IMR-90 (cell line): Measurements from ENCODE around the gene ADGRD2. TPM values are rescaled to one million over a fixed set of nuclear protein-coding genes. Genes with fewer than 3 reads are reported as not detected.

Source experiments
- ATAC-seq: fragments of 200-7000 bp; cut with Tn5 transposase; 2 replicates; pipeline ENCODE4 v1.9.1; 2020; ENCODE audit warnings: low read depth, mild to moderate bottlenecking, moderate library complexity
- BruUV-seq: library from RNA; stranded (reverse); fragments of 400-500 nt; replicated peaks from 2 replicates; lab custom pipeline; 2021; lab: Mats Ljungman, UMichigan
- CTCF ChIA-PET: fragments of 300-600 bp; formaldehyde crosslinking; extraction: SDS; loops from one replicate; lab custom pipeline; 2021; ENCODE audit warnings: antibody characterized with exemption; lab: Yijun Ruan, JAX
- POLR2A ChIA-PET: fragments of 300-600 bp; sonication (Branson Sonifier 250); formaldehyde crosslinking; loops from one replicate; lab custom pipeline; 2022; ENCODE audit warnings: antibody characterized with exemption; ENCODE audit not compliant: unreplicated experiment; lab: Charles Lee
- DNase-seq: peaks from one replicate; pipeline ENCODE4 v3.0.0; 2013
- H2AFZ ChIP-seq: replicated peaks from 2 replicates; pipeline ENCODE3; 2013; ENCODE audit warnings: low read length, mild to moderate bottlenecking; ENCODE audit not compliant: poor library complexity
- H2AK5ac ChIP-seq: 2 replicates; pipeline ENCODE4 v1.6.1; 2013; ENCODE audit warnings: low read depth, low read length, inconsistent platforms
- H2AK9ac ChIP-seq: replicated peaks from 2 replicates; pipeline ENCODE3; 2013; ENCODE audit warnings: mild to moderate bottlenecking, low read depth, low read length, moderate library complexity; ENCODE audit not compliant: poor library complexity
- H2BK120ac ChIP-seq: 2 replicates; pipeline ENCODE4 v1.6.1; 2013; ENCODE audit warnings: low read depth, low read length, inconsistent platforms
- H2BK15ac ChIP-seq: 3 replicates; pipeline ENCODE4 v1.6.1; 2013; ENCODE audit warnings: low read depth, low read length, inconsistent platforms
- H2BK20ac ChIP-seq: 2 replicates; pipeline ENCODE4 v1.6.1; 2013; ENCODE audit warnings: low read depth, mild to moderate bottlenecking, inconsistent platforms, low read length, moderate library complexity
- H2BK5ac ChIP-seq: 2 replicates; pipeline ENCODE4 v1.6.1; 2013; ENCODE audit warnings: mild to moderate bottlenecking, low read depth, low read length, inconsistent platforms; ENCODE audit not compliant: poor library complexity, severe bottlenecking
- H3K14ac ChIP-seq: replicated peaks from 2 replicates; pipeline ENCODE4 v1.6.1; 2013; ENCODE audit warnings: low read depth, low read length, inconsistent platforms
- H3K18ac ChIP-seq: 2 replicates; pipeline ENCODE4 v1.6.1; 2013; ENCODE audit warnings: low read depth, low read length, control low read depth
- H3K23ac ChIP-seq: 2 replicates; pipeline ENCODE4 v1.6.1; 2013; ENCODE audit warnings: low read depth, low read length, inconsistent platforms
- H3K27ac ChIP-seq: 2 replicates; pipeline ENCODE4 v1.5.1; 2013; ENCODE audit warnings: mild to moderate bottlenecking, control low read depth, low read length; ENCODE audit not compliant: insufficient read depth
- H3K27me3 ChIP-seq: 2 replicates; pipeline ENCODE4 v1.6.1; 2013; ENCODE audit warnings: low read length; ENCODE audit not compliant: control insufficient read depth, insufficient read depth
- H3K36me3 ChIP-seq: 2 replicates; pipeline ENCODE4 v1.6.1; 2013; ENCODE audit warnings: low read length, mixed read lengths; ENCODE audit not compliant: control insufficient read depth, insufficient read depth
- H3K4ac ChIP-seq: 2 replicates; pipeline ENCODE4 v1.6.1; 2013; ENCODE audit warnings: low read depth, low read length, inconsistent platforms
- H3K4me1 ChIP-seq: 2 replicates; pipeline ENCODE4 v1.6.1; 2013; ENCODE audit warnings: low read length, mixed read lengths; ENCODE audit not compliant: control insufficient read depth, insufficient read depth
- H3K4me2 ChIP-seq: 2 replicates; pipeline ENCODE4 v1.6.1; 2013; ENCODE audit warnings: low read depth, mild to moderate bottlenecking, control low read depth, low read length, moderate library complexity
- H3K4me3 ChIP-seq: 2 replicates; pipeline ENCODE4 v1.5.1; 2013; ENCODE audit warnings: low read depth, mild to moderate bottlenecking, control low read depth, low read length, moderate library complexity; ENCODE audit not compliant: insufficient read depth
- H3K56ac ChIP-seq: 2 replicates; pipeline ENCODE4 v1.6.1; 2013; ENCODE audit warnings: low read length, inconsistent platforms; ENCODE audit not compliant: insufficient read depth; ENCODE audit errors: extremely low read depth
- H3K79me1 ChIP-seq, 2 experiments: 2 replicates each; pipeline ENCODE4 v1.6.1; 2013; ENCODE audit warnings: low read length in 2 of 2, inconsistent platforms in 1 of 2, low read depth in 1 of 2
- H3K9ac ChIP-seq: 2 replicates; pipeline ENCODE4 v1.6.1; 2013; ENCODE audit warnings: low read depth, low read length, control low read depth
- H3K9me1 ChIP-seq: 2 replicates; pipeline ENCODE4 v1.6.1; 2013; ENCODE audit warnings: low read length, inconsistent platforms; ENCODE audit not compliant: insufficient read depth
- H3K9me3 ChIP-seq: 2 replicates; pipeline ENCODE4 v1.6.1; 2013; ENCODE audit warnings: low read length; ENCODE audit not compliant: control insufficient read depth, insufficient read depth
- H4K20me1 ChIP-seq: 2 replicates; pipeline ENCODE4 v1.6.1; 2013; ENCODE audit warnings: low read length, inconsistent platforms; ENCODE audit not compliant: insufficient read depth
- H4K5ac ChIP-seq: 2 replicates; pipeline ENCODE4 v1.6.1; 2013; ENCODE audit warnings: mild to moderate bottlenecking, low read depth, low read length, control low read depth
- H4K8ac ChIP-seq, 2 experiments: 2 replicates each; pipeline ENCODE4 v1.6.1; 2013; ENCODE audit warnings: low read depth in 2 of 2, low read length in 2 of 2, control low read depth in 1 of 2, inconsistent platforms in 1 of 2
- H4K91ac ChIP-seq: 2 replicates; pipeline ENCODE4 v1.6.1; 2013; ENCODE audit warnings: low read depth, low read length, inconsistent platforms; ENCODE audit not compliant: insufficient read depth
- BHLHE40 ChIP-seq: fragments of 150-350 bp; IDR thresholded peaks from 2 replicates; pipeline ENCODE4 v1.6.1; 2016; ENCODE audit warnings: mild to moderate bottlenecking, low read depth, low read length
- CEBPB ChIP-seq: IDR thresholded peaks from 2 replicates; pipeline ENCODE4 v1.6.1; 2012; ENCODE audit warnings: low read depth, low read length, improper control_type of control experiment
- ELK1 ChIP-seq: fragments of 150-350 bp; IDR thresholded peaks from 2 replicates; pipeline ENCODE4 v1.6.1; 2016; ENCODE audit warnings: low read depth, mild to moderate bottlenecking, low read length, moderate library complexity, borderline replicate concordance
- MAFK ChIP-seq: IDR thresholded peaks from 2 replicates; pipeline ENCODE4 v1.6.1; 2012; ENCODE audit warnings: low read depth, low read length, improper control_type of control experiment
- NFE2L2 ChIP-seq: fragments of 150-350 bp; IDR thresholded peaks from 2 replicates; pipeline ENCODE4 v1.6.1; 2016; ENCODE audit warnings: low read depth, mild to moderate bottlenecking, low read length
- RAD21 ChIP-seq: IDR thresholded peaks from 2 replicates; pipeline ENCODE4 v1.6.1; 2012; ENCODE audit warnings: low read length, improper control_type of control experiment
- RCOR1 ChIP-seq: IDR thresholded peaks from 2 replicates; pipeline ENCODE4 v1.6.1; 2012; ENCODE audit warnings: mild to moderate bottlenecking, low read length, improper control_type of control experiment; ENCODE audit not compliant: insufficient replicate concordance
- RFX5 ChIP-seq: IDR thresholded peaks from 2 replicates; pipeline ENCODE4 v1.8.0; 2012; ENCODE audit warnings: low read depth, mild to moderate bottlenecking, low read length, moderate library complexity
- WGBS, 2 experiments: methylation state at CpG; one replicate each; pipeline versions ENCODE4 v1.1.5 to v1.1.7; 2013; ENCODE audit warnings: missing lambda C conversion rate in 2 of 2; ENCODE audit not compliant: insufficient read length in 1 of 2; ENCODE audit errors: extremely low coverage in 2 of 2; 5-methylcytosine and 5-hydroxymethylcytosine counted together
- dilution Hi-C: fragments of 300-500 bp; cut with HindIII; formaldehyde crosslinking; loops from one replicate; pipeline ENCODE4 v1.14.3; 2018; ENCODE audit warnings: low sequenced_read_pairs; ENCODE audit not compliant: unreplicated experiment
- in situ Hi-C: fragments of 300-500 bp; cut with MboI; formaldehyde crosslinking; loops from 3 replicates; pipeline ENCODE4 v1.14.3; 2019; ENCODE audit warnings: low sequenced_read_pairs, inconsistent platforms, mixed read lengths
- intact Hi-C: fragments of 100-400 bp; cut with micrococcal nuclease; formaldehyde crosslinking; loops from 2 replicates; pipeline ENCODE4 v1.10.0; 2022
- polyA plus RNA-seq, 3 experiments: library from polyadenylated mRNA; depleted of rRNA; stranded (reverse); fragments of >200 nt; gene quantifications; 2 replicates each; pipeline ENCODE4 v1.2.3, GENCODE V29; 2012; ENCODE audit warnings: low replicate concordance in 1 of 3
- total RNA-seq: library from RNA; depleted of rRNA; stranded (reverse); fragments of >200 nt; gene quantifications from 2 replicates; pipeline ENCODE4 v1.2.3, GENCODE V29; 2012

The ADGRD2 gene
- total and polyA plus RNA-seq, 2 of the 4 experiments (the other 2 are of a cell fraction), result not detected

GRCh38 chr9:124513376-124513994 is 63.2 kb downstream of the ADGRD2 start:
- Histone ChIP-seq H4K91ac (no peak overlapping the region), H3K9me1 (no peaks in the 10 kb centered on the region), H2BK20ac (no peak overlapping the region), H3K14ac (no peak overlapping the region), H2AK9ac (no peak overlapping the region), H3K27me3 (peaks cover 50% of the 10 kb centered on the region), H3K79me1 (no peaks in the 10 kb centered on the region), H4K20me1 (no peaks in the 10 kb centered on the region), H2BK5ac (no peak overlapping the region), H3K4me1 (no peaks in the 10 kb centered on the region; the same call in 1 of the 2 replicates), H3K9me3 (no peaks in the 10 kb centered on the region), H3K18ac (no peak overlapping the region), H3K4me3 (no peak overlapping the region), H3K9ac (no peak overlapping the region), H3K27ac (no peak overlapping the region), H2AK5ac (no peak overlapping the region), H4K8ac (no peak overlapping the region), H2BK15ac (no peak overlapping the region), H2AFZ (no peak overlapping the region), H3K23ac (no peak overlapping the region), H3K4me2 (no peak overlapping the region), H3K36me3 (no peaks in the 10 kb centered on the region), H3K4ac (no peak overlapping the region), H2BK120ac (no peak overlapping the region), H3K56ac (no peak overlapping the region), H4K5ac (no peak overlapping the region)
- no peak; the same call in 1 of the 2 replicates for ATAC-seq
- intact Hi-C loops, result no loop called here
- WGBS, 2 experiments, result no CpG with 5 or more reads among the region's 5 CpGs
- in situ Hi-C loops, result no loop called here
- CTCF ChIA-PET, result no interaction called here
- dilution Hi-C loops, result no loop called here
- TF ChIP-seq RCOR1 (no peak), ELK1 (no peak), MAFK (no peak), NFE2L2 (no peak), RFX5 (no peak), RAD21 (no peak), BHLHE40 (no peak), CEBPB (no peak)
- no TSS peak for BruUV-seq
- DNase-seq, result no peak
- POLR2A ChIA-PET, result no interaction called here
